ENCODE data around the gene KIAA1586. TPM values are rescaled to one million over a fixed set of nuclear protein-coding genes. Genes with fewer than 3 reads are reported as not detected.

KIAA1586 gene, protein sequence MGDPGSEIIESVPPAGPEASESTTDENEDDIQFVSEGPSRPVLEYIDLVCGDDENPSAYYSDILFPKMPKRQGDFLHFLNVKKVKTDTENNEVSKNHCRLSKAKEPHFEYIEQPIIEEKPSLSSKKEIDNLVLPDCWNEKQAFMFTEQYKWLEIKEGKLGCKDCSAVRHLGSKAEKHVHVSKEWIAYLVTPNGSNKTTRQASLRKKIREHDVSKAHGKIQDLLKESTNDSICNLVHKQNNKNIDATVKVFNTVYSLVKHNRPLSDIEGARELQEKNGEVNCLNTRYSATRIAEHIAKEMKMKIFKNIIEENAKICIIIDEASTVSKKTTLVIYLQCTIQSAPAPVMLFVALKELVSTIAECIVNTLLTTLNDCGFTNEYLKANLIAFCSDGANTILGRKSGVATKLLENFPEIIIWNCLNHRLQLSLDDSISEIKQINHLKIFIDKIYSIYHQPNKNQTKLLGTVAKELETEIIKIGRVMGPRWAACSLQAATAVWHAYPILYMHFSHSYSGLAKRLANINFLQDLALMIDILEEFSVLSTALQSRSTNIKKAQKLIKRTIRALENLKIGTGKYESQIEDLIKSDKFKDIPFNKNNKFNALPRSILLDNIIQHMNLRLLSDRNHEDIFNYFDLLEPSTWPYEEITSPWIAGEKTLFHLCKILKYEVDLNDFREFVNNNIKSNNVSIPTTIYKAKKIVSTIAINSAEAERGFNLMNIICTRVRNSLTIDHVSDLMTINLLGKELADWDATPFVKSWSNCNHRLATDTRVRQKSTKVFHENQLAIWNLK
- 10.6 and 14.4 TPM in 2 replicates for total RNA-seq

DNA sequence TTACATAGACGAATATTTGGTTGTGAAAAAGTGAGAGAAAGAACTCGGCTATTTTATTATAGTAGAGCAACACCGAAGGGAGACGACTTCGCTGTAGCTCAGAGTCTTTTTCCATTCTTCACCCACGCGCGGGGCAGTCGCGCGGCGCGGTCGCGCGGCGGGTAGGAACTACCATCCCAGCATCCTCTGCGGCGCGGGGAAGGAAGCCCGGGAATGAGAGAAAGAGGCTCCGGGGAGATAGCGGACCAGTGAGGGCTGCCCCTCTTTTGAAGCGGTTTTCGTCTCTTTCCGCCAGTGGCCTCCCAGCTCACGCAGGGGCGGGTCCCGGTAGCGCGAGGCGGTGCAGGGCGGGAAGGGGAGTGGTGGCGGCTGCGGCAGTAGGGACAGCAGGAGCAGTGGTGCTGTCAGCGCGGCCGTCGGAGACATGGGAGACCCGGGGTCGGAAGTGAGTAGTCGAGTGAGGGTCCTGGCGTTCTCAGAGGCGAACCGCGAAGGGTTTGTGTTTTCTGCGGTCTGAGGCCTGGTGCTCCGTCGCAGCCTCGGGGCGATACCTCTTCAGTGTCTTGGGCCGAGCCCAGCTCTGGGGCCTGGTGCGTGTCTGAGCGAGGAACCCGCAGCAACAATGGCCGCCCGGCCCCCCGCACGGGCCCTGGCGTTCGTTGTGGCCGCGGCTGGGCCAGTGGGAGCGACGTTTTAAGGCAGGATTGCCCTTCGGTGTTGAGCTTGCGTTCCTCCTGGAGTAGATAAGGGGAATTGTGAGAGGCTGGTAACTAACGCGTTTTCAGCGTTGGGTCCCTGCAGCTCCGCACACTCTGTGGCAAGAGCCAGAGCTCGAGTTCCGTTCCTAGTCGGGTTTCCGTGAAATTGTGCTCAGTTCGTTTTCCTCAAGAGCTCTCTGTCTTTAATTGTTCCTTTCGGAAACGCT, at the start of gene KIAA1586:
KIAA1586 (plus strand) TSS at position 362 of the 925 bp plus-strand sequence; CDS start at position 425, 63 bp downstream.

DNA sequence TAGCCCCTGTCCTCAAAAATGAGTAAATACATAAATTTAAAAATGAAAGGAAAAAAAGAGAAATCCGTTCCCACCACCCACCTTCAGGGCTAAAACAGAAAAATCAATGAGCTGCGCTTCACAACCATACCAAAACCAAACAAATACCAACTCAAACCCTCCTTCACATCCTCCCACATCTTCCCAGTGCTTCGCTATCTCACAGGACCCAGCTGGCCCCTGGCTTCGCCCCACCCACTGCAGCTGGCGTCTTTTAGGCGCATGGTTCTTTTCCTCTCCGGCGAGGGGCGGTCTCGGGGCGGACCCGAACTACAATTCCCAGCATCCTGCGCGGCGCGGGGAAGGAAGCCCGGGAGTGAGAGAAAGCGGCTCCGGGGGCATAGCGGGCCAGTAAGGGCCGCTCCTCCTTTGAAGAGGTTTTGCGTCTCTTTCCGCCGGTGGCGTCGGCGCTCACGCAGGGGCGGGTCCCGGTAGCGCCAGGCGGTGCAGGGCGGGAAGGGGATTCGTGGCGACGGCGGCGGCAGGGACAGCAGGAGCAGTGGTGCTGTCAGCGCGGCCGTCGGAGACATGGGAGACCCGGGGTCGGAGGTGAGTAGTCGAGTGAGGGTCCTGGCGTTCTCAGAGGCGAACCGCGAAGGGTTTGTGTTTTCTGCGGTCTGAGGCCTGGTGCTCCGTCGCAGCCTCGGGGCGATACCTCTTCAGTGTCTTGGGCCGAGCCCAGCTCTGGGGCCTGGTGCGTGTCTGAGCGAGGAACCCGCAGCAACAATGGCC, 43.4 kb downstream of the KIAA1586 start, which contains the start of gene ZNF451:
ZNF451 (plus strand) TSS at position 502 of the 771 bp plus-strand sequence; CDS start at position 568, 66 bp downstream.

Other genes starting within 250 kb of the KIAA1586 start
- 7.7 and 17.7 TPM in 2 replicates for gene BEND6, start 91.6 kb upstream of the KIAA1586 start, total RNA-seq
- gene ZNF451, start 43.5 kb downstream of the KIAA1586 start, total RNA-seq = 62.0 and 70.0 TPM in 2 replicates
- 23.4 and 25.5 TPM in 2 replicates for gene BAG2, start 125.6 kb downstream of the KIAA1586 start, total RNA-seq
- gene RAB23, start 175.6 kb downstream of the KIAA1586 start, total RNA-seq = 47.6 and 50.6 TPM in 2 replicates

Data from smooth muscle cell of trachea (primary cell).